ENCODE measurements around the gene TMED1. TPM values are rescaled to one million over a fixed set of nuclear protein-coding genes. Genes with fewer than 3 reads are reported as not detected.
A peak's percentile ranks its signal among the peaks of the same experiment; 100 is the strongest.

Gene TMED1
- polyA plus RNA-seq, 1 donor (not counting 4 experiments of a cell fraction or from before 2014, with no cell fraction given), result 18.2 TPM

DNA sequence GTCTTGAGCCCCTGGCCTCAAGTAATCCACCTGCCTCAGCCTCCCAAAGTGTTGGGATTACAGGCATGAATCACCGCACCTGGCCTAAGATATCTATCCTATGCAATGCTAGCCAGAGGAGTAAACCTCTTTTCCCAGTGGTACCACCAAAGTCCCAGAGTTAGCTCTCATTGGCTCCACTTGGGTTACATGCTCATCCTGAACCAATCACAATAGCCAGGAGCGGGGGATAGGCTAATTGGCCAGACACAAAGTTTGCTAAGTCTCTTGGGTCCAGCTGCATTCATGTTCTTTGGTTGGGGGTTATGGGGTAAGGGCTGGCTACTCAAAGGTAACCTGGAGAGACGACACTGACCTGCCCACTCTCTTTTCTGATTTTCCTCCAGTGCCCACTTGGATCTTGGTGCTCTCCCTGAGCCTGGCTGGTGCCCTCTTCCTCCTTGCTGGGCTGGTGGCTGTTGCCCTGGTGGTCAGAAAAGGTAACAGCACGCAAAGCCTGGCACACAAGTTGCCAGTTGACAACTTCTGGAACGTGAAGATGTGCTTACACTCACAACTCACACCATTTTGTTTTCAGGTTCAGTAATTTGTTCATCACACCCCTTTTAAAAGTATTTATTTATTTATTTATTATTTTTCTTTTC, 20.0 kb upstream of the TMED1 start:
- Histone ChIP-seq H3K36me3 (ENCODE audit: control insufficient read depth in 2 of 2, extremely low read depth in 1 of 2, insufficient read depth in 2 of 2, low read length in 2 of 2) (no peaks in the 10 kb centered on the region), H2AFZ (ENCODE audit: control insufficient read depth, low read length) (no peak overlapping the region), H3K9me1 (ENCODE audit: control insufficient read depth, extremely low read depth, insufficient read depth, low read length) (no peaks in the 10 kb centered on the region), H3K79me2 (ENCODE audit: control insufficient read depth, insufficient read depth, low read length) (no peaks in the 10 kb centered on the region), H3K4me1 (ENCODE audit: control insufficient read depth, extremely low read depth, insufficient read depth, low read length) (no peaks in the 10 kb centered on the region), H3K27me3 (ENCODE audit: control insufficient read depth, extremely low read depth, insufficient read depth, low read length) (no peaks in the 10 kb centered on the region), H3K9me3 (ENCODE audit: control insufficient read depth, low read depth, low read length) (no peaks in the 10 kb centered on the region), H4K20me1 (ENCODE audit: control insufficient read depth, extremely low read depth, insufficient read depth, low read length) (no peaks in the 10 kb centered on the region), H3K4me2 (ENCODE audit: control insufficient read depth, extremely low read depth, insufficient read depth, low read depth, low read length) (no peak overlapping the region), H3K9ac (ENCODE audit: control insufficient read depth, extremely low read depth, insufficient read depth, low read length) (no peak overlapping the region), H3K27ac (ENCODE audit: control insufficient read depth, insufficient read depth, low read length) (no peak overlapping the region), H3K4me3 (ENCODE audit: control insufficient read depth in 2 of 3, extremely low read depth in 1 of 3, insufficient read depth in 2 of 3, low read depth in 1 of 3, low read length in 3 of 3) (no peak overlapping the region)
- FAIRE-seq, result no peak
- dilution Hi-C loops (cut with MboI; ENCODE audit: extremely low pct_ligation_motif_present, low sequenced_read_pairs), result no loop called here
- no peak for DNase-seq (ENCODE audit: low read depth, low spot score)
- TF ChIP-seq, protein P1, sequence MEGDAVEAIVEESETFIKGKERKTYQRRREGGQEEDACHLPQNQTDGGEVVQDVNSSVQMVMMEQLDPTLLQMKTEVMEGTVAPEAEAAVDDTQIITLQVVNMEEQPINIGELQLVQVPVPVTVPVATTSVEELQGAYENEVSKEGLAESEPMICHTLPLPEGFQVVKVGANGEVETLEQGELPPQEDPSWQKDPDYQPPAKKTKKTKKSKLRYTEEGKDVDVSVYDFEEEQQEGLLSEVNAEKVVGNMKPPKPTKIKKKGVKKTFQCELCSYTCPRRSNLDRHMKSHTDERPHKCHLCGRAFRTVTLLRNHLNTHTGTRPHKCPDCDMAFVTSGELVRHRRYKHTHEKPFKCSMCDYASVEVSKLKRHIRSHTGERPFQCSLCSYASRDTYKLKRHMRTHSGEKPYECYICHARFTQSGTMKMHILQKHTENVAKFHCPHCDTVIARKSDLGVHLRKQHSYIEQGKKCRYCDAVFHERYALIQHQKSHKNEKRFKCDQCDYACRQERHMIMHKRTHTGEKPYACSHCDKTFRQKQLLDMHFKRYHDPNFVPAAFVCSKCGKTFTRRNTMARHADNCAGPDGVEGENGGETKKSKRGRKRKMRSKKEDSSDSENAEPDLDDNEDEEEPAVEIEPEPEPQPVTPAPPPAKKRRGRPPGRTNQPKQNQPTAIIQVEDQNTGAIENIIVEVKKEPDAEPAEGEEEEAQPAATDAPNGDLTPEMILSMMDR (optimal IDR thresholded peaks at IDR 0.05 in 1 of 3, IDR thresholded peaks at IDR 0.05 in 1 of 3, conservative IDR thresholded peaks at IDR 0.05 in 1 of 3; ENCODE audit: extremely low read depth in 1 of 3, insufficient read depth in 2 of 3, low read length in 3 of 3), result peak; percentile 66 to 72 (median 67)
- no peak for TF ChIP-seq EZH2 (IDR thresholded peaks at IDR 0.05; ENCODE audit: low read length)

DNA sequence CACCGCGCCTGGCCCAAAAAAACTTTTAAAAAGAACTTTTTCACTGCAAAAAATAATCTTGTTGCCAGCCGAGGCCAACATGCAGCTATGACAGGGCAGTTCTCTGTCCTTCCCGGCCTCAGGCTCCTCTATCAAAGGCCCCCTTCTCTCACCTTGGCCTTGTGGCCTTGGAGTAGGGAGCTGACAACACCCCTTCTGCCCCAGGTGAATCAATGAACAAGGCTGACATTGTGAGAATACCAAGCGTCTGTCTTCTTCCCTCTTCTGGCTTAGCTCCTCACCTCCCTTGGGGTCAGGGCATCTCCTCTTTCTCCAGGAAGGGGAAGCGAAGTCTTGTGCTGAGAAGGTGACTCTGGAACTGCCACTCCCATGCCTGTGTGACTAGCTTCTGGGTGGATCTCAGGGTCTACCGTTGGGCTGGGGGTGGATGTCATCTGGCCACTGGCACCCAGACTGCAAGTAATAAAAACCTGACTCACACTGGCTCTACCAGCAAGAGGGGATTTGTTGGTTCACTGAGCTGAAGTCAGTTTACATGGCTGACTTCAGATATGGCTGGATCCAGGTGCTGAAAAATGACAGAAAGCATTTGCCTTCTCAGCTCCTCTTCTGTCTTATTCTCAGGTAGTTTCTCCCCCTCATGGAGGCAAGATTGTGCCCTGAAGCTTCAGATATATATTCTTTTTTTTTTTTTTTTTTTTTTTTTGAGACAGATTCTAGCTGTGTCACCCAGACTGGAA, 18.5 kb upstream of the TMED1 start:
- DNase-seq (ENCODE audit: low read depth, low spot score), result no peak
- dilution Hi-C loops (cut with MboI; ENCODE audit: extremely low pct_ligation_motif_present, low sequenced_read_pairs), result no loop called here
- H3K4me1 ChIP-seq (ENCODE audit: control insufficient read depth, extremely low read depth, insufficient read depth, low read length), result no peaks in the 10 kb centered on the region
- H4K20me1 ChIP-seq (ENCODE audit: control insufficient read depth, extremely low read depth, insufficient read depth, low read length), result no peaks in the 10 kb centered on the region
- H3K79me2 ChIP-seq (ENCODE audit: control insufficient read depth, insufficient read depth, low read length), result no peaks in the 10 kb centered on the region
- no peak overlapping the region for H3K9ac ChIP-seq (ENCODE audit: control insufficient read depth, extremely low read depth, insufficient read depth, low read length)
- H3K27ac ChIP-seq (ENCODE audit: control insufficient read depth, insufficient read depth, low read length), result no peak overlapping the region
- H3K36me3 ChIP-seq (ENCODE audit: control insufficient read depth in 2 of 2, extremely low read depth in 1 of 2, insufficient read depth in 2 of 2, low read length in 2 of 2), result no peaks in the 10 kb centered on the region
- no peak overlapping the region for H3K4me2 ChIP-seq (ENCODE audit: control insufficient read depth, extremely low read depth, insufficient read depth, low read depth, low read length)
- H3K9me1 ChIP-seq (ENCODE audit: control insufficient read depth, extremely low read depth, insufficient read depth, low read length), result no peaks in the 10 kb centered on the region
- H3K4me3 ChIP-seq (ENCODE audit: control insufficient read depth in 2 of 3, extremely low read depth in 1 of 3, insufficient read depth in 2 of 3, low read depth in 1 of 3, low read length in 3 of 3), result no peak overlapping the region
- H2AFZ ChIP-seq (ENCODE audit: control insufficient read depth, low read length), result no peak overlapping the region
- FAIRE-seq, result no peak
- H3K27me3 ChIP-seq (ENCODE audit: control insufficient read depth, extremely low read depth, insufficient read depth, low read length), result no peaks in the 10 kb centered on the region
- TF ChIP-seq EZH2 (IDR thresholded peaks at IDR 0.05; ENCODE audit: low read length), result no peak
- TF ChIP-seq, protein P1 (optimal IDR thresholded peaks at IDR 0.05 in 1 of 3, IDR thresholded peaks at IDR 0.05 in 1 of 3, conservative IDR thresholded peaks at IDR 0.05 in 1 of 3; ENCODE audit: extremely low read depth in 1 of 3, insufficient read depth in 2 of 3, low read length in 3 of 3), result no peak
- no peaks in the 10 kb centered on the region for H3K9me3 ChIP-seq (ENCODE audit: control insufficient read depth, low read depth, low read length)
